Esophagus mucosa (tissue), 1 donor: ENCODE data around the gene ZNRF2. TPM values are rescaled to one million over a fixed set of nuclear protein-coding genes. Genes with fewer than 3 reads are reported as not detected.

ENCODE experiments used
- ATAC-seq: fragments of 200-7000 bp; cut with Tn5 transposase; one replicate; pipeline ENCODE4 v1.9.1; 2020
- total RNA-seq: library from RNA; stranded (reverse); gene quantifications from one replicate; pipeline ENCODE4 v1.2.4, GENCODE V29; 2023
- donor health status: DM: yes; HTN: yes; CAD: no.

Gene ZNRF2
- total RNA-seq, 1 donor from 2014 or later: 14.5 TPM

DNA sequence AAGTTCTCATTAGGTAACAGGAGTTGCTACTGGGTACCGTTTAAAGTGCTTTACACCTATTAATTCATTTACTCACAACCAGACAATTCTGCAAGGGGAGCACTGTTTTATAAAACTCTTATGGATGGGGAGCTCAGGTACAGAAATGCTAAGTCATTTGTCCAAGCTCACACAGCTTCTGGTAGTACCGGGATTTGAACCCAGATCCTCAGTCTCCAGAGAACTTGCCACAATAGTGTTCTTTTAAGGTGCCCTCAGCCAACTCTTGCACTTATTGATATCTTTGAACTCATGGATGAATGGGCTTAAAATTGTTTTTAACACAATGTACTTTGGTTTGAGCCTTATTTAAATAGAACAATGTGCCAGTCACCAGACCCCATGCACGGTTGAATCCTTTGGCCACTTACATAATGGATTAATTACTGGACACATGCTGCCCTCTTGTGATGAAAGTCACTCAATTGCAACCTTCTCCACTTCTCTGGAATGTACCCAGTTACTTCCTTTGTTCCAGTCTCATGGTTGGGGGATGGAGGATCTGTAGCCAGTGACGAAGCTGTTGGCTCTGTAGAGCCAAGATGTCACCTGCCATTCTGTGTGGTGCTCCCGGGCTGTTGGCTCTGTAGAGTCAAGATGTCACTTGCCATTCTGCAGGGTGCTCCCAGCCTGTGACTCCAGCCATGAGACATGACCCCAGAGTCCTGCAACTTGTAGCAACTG is 128.5 kb downstream of the ZNRF2 start:
- ATAC-seq: peak; percentile 78

DNA sequence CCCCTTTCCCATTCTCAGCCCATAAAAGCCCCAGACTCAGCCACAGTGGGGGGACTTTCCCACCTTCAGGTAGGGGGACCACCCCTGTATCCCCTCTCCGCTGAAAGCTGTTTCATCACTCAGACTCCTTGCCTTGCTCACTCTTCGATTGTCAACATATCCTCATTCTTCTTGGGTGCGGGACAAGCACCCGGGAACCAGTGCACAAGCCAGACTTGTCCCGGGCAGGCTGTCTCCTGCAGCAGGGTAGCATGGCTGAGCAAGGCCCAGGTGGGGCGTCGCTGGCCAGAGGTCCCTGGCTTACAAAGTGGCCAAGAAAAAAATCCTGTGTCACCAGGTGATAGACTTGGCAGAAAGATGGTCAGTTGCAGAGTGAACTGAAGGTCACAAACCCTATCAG is 129.5 kb downstream of the ZNRF2 start:
- ATAC-seq: no peak

Other genes starting within 250 kb of the ZNRF2 start
- 6.1 TPM for gene MTURN, start 149.6 kb upstream of the ZNRF2 start, total RNA-seq
- gene NOD1, start 194.2 kb downstream of the ZNRF2 start, total RNA-seq: 6.6 TPM
- 56.6 TPM for gene GGCT, start 220.2 kb downstream of the ZNRF2 start, total RNA-seq